ENCODE results near the gene AGPAT3.

AGPAT3 gene

GRCh38 chr21:43935711-43936110, 70.7 kb downstream of the AGPAT3 start:
- DNase-seq (ENCODE audit: extremely low read depth, low read depth): no peak
- no peak overlapping the region for H3K4me3 ChIP-seq (replicated peaks; ENCODE audit: low read depth, low read length)
- no peak for TF ChIP-seq CTCF (IDR thresholded peaks at IDR 0.05; ENCODE audit: low read depth, low read length, missing control alignments)

GRCh38 chr21:43936247-43936967, 71.4 kb downstream of the AGPAT3 start:
- no peak for DNase-seq (ENCODE audit: extremely low read depth, low read depth)
- TF ChIP-seq CTCF (IDR thresholded peaks at IDR 0.05; ENCODE audit: low read depth, low read length, missing control alignments): no peak
- no peak overlapping the region for H3K4me3 ChIP-seq (replicated peaks; ENCODE audit: low read depth, low read length)

- no peak for DNase-seq (ENCODE audit: extremely low read depth, low read depth)
- H3K4me3 ChIP-seq (replicated peaks; ENCODE audit: low read depth, low read length): no peak overlapping the region
- no peak for TF ChIP-seq CTCF (IDR thresholded peaks at IDR 0.05; ENCODE audit: low read depth, low read length, missing control alignments)
These were observed 72.2 kb downstream of the AGPAT3 start for GRCh38 chr21:43937051-43937832.

- TF ChIP-seq CTCF (IDR thresholded peaks at IDR 0.05; ENCODE audit: low read depth, low read length, missing control alignments): no peak
- no peak overlapping the region for H3K4me3 ChIP-seq (replicated peaks; ENCODE audit: low read depth, low read length)
- no peak for DNase-seq (ENCODE audit: extremely low read depth, low read depth)
These were observed 72.9 kb downstream of the AGPAT3 start for GRCh38 chr21:43937891-43938309.

- TF ChIP-seq CTCF (IDR thresholded peaks at IDR 0.05; ENCODE audit: low read depth, low read length, missing control alignments): peak; percentile 87
- H3K4me3 ChIP-seq (replicated peaks; ENCODE audit: low read depth, low read length): no peak overlapping the region
- DNase-seq (ENCODE audit: extremely low read depth, low read depth): no peak
These were observed 73.9 kb downstream of the AGPAT3 start for GRCh38 chr21:43938751-43939442.

GRCh38 chr21:43939443-43940328, 74.7 kb downstream of the AGPAT3 start:
- no peak for TF ChIP-seq CTCF (IDR thresholded peaks at IDR 0.05; ENCODE audit: low read depth, low read length, missing control alignments)
- H3K4me3 ChIP-seq (replicated peaks; ENCODE audit: low read depth, low read length): no peak overlapping the region
- no peak for DNase-seq (ENCODE audit: extremely low read depth, low read depth)

Data from HFF-Myc (cell line).